HG03565 (cell line): ENCODE data around the gene NRL.

Source experiments
- ATAC-seq: cut with Tn5 transposase; IDR thresholded peaks from one replicate; pipeline ENCODE4 v1.9.1; 2021; ENCODE audit warnings: mild to moderate bottlenecking, moderate library complexity; ENCODE audit not compliant: unreplicated experiment

The NRL gene

DNA sequence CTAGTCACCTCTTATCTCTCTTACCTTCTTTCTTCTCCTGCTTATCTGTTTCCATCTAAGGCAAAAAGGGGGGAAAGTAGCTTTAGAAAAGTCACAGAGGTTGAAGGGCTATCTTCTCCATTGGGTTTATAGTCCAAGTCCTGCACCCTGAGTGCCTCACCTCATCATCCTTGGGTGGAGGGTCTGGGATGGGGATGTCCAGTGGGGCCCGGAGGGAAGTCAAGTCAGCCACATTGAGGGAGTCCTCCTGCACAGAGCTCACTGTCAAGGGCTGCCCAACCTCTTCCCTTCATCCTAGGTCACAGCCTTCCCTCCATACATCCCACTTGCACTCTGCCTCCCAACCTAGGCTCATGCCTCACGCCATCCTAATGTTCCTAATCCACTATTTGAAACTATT lies 30.5 kb upstream of the NRL start:
- ATAC-seq, result no peak

GRCh38 chr14:24144451-24144850 lies 29.7 kb upstream of the NRL start:
- no peak for ATAC-seq

DNA sequence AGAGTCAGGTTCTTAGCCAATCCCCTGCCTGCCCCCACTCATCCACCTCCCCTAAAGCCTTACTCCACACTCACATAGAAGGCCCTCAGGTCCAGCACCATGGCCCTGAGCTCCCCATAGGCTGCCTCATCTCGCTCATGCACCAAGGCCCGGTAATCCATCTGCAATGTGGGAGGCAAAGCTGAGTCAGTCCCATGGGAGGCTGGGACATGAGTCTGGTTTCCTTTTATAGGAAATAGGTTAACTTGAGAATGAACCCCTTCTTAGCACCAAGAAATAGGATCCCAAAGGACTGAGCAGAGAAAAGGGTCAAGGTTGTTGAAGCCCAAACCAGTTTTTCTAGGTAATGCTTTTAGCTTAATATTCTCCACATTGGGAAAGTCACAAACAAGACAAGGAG lies 28.8 kb upstream of the NRL start:
- ATAC-seq, result no peak

GRCh38 chr14:24141097-24141880 lies 26.5 kb upstream of the NRL start, which contains the start of gene EMC9:
EMC9 (minus strand) TSS chr14:24141591; CDS start chr14:24141304, 287 bp downstream.
- peak; percentile 76 for ATAC-seq

GRCh38 chr14:24139272-24139934 lies 24.7 kb upstream of the NRL start:
- ATAC-seq, result no peak

GRCh38 chr14:24138396-24139271 lies 23.9 kb upstream of the NRL start:
- ATAC-seq, result no peak

DNA sequence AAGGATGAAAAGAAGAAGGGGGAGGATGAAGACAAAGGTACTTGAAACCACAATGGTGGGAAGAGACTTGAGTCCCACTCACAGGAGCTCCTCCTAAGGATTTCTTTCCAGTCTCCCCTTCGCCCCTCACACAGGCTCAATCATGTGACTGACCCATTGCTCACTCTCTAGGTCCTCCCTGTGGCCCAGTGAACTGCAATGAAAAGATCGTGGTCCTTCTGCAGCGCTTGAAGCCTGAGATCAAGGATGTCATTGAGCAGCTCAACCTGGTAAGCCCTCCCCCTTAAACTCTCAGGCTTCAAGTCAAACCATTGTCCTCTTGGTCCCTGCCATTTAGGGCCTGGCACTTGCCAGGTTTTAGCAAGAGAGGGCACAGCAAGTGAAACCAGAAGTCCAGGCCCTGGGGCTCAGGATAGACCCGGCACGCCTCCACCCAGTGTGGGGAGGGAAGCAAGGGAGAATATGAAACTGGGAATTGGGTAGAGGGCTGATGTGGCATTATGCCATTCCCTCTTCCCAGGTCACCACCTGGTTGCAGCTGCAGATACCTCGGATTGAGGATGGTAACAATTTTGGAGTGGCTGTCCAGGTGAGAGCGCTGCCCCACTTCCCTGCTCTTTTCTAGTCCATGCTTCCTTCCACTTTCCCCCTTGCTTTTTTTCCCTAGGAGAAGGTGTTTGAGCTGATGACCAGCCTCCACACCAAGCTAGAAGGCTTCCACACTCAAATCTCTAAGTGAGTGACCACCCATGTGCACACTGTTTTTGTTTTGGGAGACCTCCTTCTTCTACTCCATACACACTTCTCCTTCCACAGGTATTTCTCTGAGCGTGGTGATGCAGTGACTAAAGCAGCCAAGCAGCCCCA lies 23.0 kb upstream of the NRL start:
- no peak for ATAC-seq

- no peak for ATAC-seq
These were observed 22.2 kb upstream of the NRL start for GRCh38 chr14:24136684-24137528.

GRCh38 chr14:24135834-24136683 lies 21.3 kb upstream of the NRL start, which contains the start of gene PSME1:
PSME1 (plus strand) TSS chr14:24136194; CDS start chr14:24136263, 69 bp downstream.
- ATAC-seq, result peak; percentile 64

DNA sequence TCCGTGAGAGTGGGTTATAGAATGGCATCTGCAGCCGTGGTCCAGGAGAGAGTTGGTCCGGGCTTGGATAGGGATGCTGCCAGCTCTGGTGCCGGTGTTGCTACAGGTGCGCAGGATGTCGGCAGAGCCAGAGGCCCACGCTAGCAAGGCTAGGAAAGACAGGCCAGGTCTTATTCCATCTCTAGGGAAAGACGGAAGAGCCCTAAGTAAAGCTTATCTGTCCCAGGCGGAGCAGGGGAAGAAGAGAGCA lies 20.8 kb upstream of the NRL start:
- ATAC-seq, result no peak

DNA sequence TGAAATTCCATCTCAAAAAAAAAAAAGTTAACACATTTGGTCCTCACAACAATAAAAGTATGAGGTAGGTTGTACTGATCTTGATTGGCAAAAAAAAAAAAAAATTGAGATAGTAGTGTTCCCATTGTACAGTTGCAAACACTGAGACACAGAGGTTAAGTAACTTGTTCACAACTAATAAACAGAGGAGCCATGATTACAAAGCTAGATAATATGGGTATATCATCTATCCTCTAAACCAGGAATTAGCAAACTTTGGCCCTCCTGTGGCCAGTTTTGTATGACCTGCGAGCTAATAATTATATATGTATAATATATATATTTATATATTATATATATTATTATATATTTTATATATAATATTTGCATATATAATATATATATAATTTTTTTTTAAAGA lies 19.0 kb upstream of the NRL start:
- no peak for ATAC-seq

DNA sequence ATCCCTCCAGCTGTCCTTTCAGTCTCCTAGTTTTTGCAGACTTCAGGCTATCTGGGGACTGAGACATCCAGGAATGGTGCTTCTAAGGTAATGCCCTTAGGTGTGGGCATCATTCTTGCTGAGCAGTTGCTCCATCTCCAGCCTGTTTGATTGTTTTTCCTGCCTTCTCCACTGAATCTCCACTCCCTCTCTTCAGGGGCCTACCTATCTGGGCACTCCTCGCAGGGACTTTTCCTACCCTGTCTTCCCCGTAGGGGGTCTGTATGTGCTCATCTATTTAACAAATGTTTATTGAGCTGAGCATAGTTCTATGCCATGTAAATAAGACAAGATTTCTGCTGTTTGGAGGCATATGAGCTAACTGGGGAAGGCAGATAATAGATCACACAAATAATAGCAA lies 18.2 kb upstream of the NRL start:
- ATAC-seq, result no peak

DNA sequence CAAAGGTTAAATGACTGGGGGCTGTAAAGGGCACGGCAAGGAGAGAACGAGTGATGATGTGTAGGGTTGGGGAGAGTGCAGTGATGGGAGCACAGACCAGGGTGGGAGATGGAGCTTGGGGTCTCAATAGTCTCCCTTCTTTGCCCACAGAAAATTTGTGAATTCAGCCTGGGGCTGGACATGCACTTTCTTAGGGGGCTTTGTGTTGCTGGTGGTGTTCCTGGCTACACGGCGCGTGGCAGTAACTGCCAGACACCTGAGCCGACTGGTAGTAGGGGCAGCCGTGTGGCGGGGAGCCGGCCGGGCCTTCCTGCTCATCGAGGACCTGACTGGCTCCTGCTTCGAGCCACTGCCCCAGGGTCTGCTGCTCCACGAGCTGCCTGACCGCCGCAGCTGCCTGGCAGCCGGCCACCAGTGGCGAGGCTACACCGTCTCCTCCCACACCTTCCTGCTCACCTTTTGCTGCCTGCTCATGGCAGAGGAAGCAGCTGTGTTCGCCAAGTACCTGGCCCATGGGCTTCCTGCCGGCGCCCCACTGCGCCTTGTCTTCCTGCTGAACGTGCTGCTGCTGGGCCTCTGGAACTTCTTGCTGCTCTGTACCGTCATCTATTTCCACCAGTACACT lies 17.4 kb upstream of the NRL start:
- ATAC-seq, result no peak

DNA sequence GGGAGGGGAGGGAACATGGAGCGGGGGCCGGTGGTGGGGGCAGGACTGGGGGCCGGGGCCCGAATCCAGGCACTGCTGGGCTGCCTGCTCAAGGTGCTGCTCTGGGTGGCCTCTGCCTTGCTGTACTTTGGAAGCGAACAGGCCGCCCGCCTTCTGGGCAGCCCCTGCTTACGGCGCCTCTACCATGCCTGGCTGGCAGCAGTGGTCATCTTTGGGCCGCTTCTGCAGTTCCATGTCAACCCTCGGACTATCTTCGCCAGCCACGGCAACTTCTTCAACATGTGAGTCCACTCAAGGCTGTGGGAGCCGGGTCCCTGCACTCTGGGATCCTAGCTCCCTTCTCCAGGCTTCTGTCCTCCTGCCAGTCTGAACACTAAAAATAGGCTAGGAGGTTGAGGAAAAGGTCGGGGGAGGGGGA lies 16.8 kb upstream of the NRL start:
- ATAC-seq, result no peak

DNA sequence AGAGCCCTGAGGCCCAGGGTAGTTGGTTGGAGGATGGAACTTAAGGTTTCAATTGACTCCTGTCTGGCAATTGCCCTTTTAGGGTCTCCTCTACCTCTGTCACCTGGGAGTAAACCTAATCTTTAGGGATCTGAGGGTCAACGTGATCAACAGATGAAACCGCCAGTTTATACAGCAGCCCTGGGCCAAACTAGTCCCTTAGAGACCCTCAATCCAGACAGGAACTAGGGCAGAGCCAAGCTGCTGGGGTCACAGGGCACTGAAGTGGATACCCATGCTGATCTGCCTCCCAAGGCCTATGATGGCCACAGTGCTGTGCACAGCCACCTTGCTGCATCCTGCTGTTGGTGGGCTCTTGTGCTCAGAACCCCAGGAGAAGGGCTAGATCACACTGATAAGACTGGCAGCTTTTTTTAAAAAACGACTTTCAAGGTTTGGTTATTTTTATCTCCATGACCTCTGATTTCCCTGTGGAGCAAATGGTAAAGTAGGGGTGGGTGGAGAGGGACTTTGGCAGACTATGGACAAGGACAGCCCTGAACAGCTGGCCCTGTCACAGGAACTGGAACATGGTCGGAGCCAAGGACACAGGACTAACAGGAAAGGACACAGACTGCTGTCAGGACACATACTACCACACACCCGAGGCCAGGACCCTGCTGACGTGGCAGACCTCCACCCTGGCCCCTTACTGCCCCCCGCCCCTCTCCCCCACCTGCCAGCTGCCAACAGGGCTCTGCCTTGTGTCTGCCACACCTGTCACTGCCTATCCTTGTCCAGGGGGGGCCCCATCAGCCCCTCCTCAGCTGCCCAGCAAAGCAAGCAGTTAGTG lies 16.2 kb upstream of the NRL start:
- no peak for ATAC-seq

- ATAC-seq, result no peak
These were observed 15.6 kb upstream of the NRL start, which contains the start of gene FITM1 for GRCh38 chr14:24130380-24130716. FITM1 (plus strand) TSS chr14:24130659; CDS start chr14:24131564, 905 bp downstream.

DNA sequence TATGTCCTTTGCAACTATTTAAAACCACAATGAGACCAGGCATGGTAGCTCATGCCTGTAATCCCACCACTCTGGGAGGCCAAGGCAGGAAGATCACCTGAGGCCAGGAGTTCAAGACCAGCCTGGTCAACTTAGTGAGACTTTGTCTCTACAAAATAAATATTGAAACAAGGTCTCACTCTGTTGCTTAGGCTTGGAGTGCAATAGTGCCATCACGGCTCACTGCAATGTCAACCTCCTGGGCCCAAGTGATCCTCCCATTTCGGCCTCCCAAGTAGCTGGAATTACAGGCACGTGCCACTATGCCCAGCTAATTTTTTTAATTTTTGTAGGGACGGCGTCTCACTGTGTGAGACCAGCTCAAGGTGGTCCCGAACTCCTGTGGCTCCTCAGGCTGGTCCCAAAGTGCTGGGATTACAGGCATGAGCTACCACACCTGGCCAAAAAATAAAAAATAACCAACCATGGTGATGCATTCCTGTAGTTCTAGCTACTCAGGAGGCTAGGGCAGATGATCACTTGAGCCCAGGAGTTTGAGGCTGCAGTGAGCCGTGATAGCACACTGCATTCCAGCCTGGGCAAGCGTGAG lies 14.8 kb upstream of the NRL start:
- no peak for ATAC-seq
